ENCODE data around the gene FREM2. TPM values are rescaled to one million over a fixed set of nuclear protein-coding genes. Genes with fewer than 3 reads are reported as not detected.

The FREM2 gene
- total and polyA plus RNA-seq, 2 of the 4 experiments (the other 2 are of a cell fraction): not detected

GRCh38 chr13:38824342-38824741 is 137.5 kb downstream of the FREM2 start:
- no peak overlapping the region for H3K14ac ChIP-seq (replicated peaks; ENCODE audit: low read depth, low read length)
- WGBS, 2 experiments (ENCODE audit: extremely low coverage in 2 of 2, insufficient read length in 1 of 2): no CpG with 5 or more reads among the region's 4 CpGs
- H3K4me2 ChIP-seq (ENCODE audit: low read depth, low read length): no peak overlapping the region
- H3K9me3 ChIP-seq (ENCODE audit: control insufficient read depth, insufficient read depth, low read length): no peaks in the 10 kb centered on the region
- H3K9ac ChIP-seq (ENCODE audit: low read depth, low read length): no peak overlapping the region
- H3K36me3 ChIP-seq (ENCODE audit: control insufficient read depth, insufficient read depth, low read length): no peaks in the 10 kb centered on the region
- H3K56ac ChIP-seq (ENCODE audit: extremely low read depth, insufficient read depth, low read length): no peak overlapping the region
- H2BK20ac ChIP-seq (ENCODE audit: low read depth, low read length): no peak overlapping the region
- H2BK5ac ChIP-seq (ENCODE audit: low read depth, low read length, poor library complexity, severe bottlenecking): no peak overlapping the region
- no peaks in the 10 kb centered on the region for H3K4me1 ChIP-seq (ENCODE audit: control insufficient read depth, insufficient read depth, low read length)
- no peak overlapping the region for H3K27ac ChIP-seq (ENCODE audit: insufficient read depth, low read length)
- H3K79me1 ChIP-seq (ENCODE audit: low read depth in 1 of 2, low read length in 2 of 2): no peaks in the 10 kb centered on the region
- H3K27me3 ChIP-seq (ENCODE audit: control insufficient read depth, insufficient read depth, low read length): no peaks in the 10 kb centered on the region
- no peak overlapping the region for H2BK120ac ChIP-seq (ENCODE audit: low read depth, low read length)
- H3K9me1 ChIP-seq (ENCODE audit: insufficient read depth, low read length): no peaks in the 10 kb centered on the region
- in situ Hi-C loops (cut with MboI; ENCODE audit: low sequenced_read_pairs): no loop called here
- H3K18ac ChIP-seq (ENCODE audit: low read depth, low read length): no peak overlapping the region
- ChIA-PET POLR2A (ENCODE audit: unreplicated experiment) (no interaction called here), CTCF (no interaction called here)
- H3K23ac ChIP-seq (ENCODE audit: low read depth, low read length): no peak overlapping the region
- no peak overlapping the region for H2AFZ ChIP-seq (replicated peaks; ENCODE audit: low read length, poor library complexity)
- no peak for DNase-seq
- no peak overlapping the region for H3K4ac ChIP-seq (ENCODE audit: low read depth, low read length)
- TF ChIP-seq MAFK (IDR thresholded peaks at IDR 0.05; ENCODE audit: low read depth, low read length) (no peak), CEBPB (IDR thresholded peaks at IDR 0.05; ENCODE audit: low read depth, low read length) (no peak), ELK1 (IDR thresholded peaks at IDR 0.05; ENCODE audit: borderline replicate concordance, low read depth, low read length) (no peak), MXI1 (IDR thresholded peaks at IDR 0.05; ENCODE audit: borderline replicate concordance, low read depth, low read length) (no peak), MAZ (IDR thresholded peaks at IDR 0.05; ENCODE audit: borderline replicate concordance, low read depth, low read length) (no peak), NFE2L2 (IDR thresholded peaks at IDR 0.05; ENCODE audit: low read depth, low read length) (no peak), CTCF (conservative IDR thresholded peaks at IDR 0.05; ENCODE audit: low read depth, low read length) (no peak), RAD21 (IDR thresholded peaks at IDR 0.05; ENCODE audit: low read length) (no peak), CHD1 (IDR thresholded peaks at IDR 0.05; ENCODE audit: low read depth, low read length) (no peak), RCOR1 (IDR thresholded peaks at IDR 0.05; ENCODE audit: insufficient replicate concordance, low read length) (no peak), FOS (IDR thresholded peaks at IDR 0.05; ENCODE audit: low read depth, low read length) (no peak), SMC3 (IDR thresholded peaks at IDR 0.05; ENCODE audit: low read depth, low read length) (no peak)
- TF ChIP-seq, protein P1, sequence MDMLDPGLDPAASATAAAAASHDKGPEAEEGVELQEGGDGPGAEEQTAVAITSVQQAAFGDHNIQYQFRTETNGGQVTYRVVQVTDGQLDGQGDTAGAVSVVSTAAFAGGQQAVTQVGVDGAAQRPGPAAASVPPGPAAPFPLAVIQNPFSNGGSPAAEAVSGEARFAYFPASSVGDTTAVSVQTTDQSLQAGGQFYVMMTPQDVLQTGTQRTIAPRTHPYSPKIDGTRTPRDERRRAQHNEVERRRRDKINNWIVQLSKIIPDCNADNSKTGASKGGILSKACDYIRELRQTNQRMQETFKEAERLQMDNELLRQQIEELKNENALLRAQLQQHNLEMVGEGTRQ (IDR thresholded peaks at IDR 0.05; ENCODE audit: low read depth, low read length): no peak
- no peak for ATAC-seq (ENCODE audit: low read depth)
- no peak overlapping the region for H4K91ac ChIP-seq (ENCODE audit: insufficient read depth, low read depth, low read length)
- BruUV-seq (replicated peaks): no TSS peak
- no peak overlapping the region for H2BK15ac ChIP-seq (ENCODE audit: low read depth, low read length)
- H4K8ac ChIP-seq (ENCODE audit: low read depth in 2 of 2, low read length in 2 of 2): no peak overlapping the region
- H2AK5ac ChIP-seq (ENCODE audit: low read depth, low read length): no peak overlapping the region
- dilution Hi-C loops (cut with HindIII; ENCODE audit: low sequenced_read_pairs, unreplicated experiment): no loop called here
- intact Hi-C loops (cut with micrococcal nuclease): no loop called here
- no peak overlapping the region for H4K5ac ChIP-seq (ENCODE audit: low read depth, low read length)
- H2AK9ac ChIP-seq (replicated peaks; ENCODE audit: low read depth, low read length, poor library complexity): no peak overlapping the region
- H4K20me1 ChIP-seq (ENCODE audit: insufficient read depth, low read length): no peaks in the 10 kb centered on the region
- no peak overlapping the region for H3K4me3 ChIP-seq (ENCODE audit: insufficient read depth, low read depth, low read length)

Measured in IMR-90 (cell line).